DOHH2 (cell line): Measurements from ENCODE around the gene HLA-DQB1.

Experiments
- CTCF ChIP-seq: fragments of 200-600 bp; sonication (generic); IDR thresholded peaks from one replicate; pipeline ENCODE4 v1.5.1; 2014; ENCODE audit warnings: antibody characterized with exemption, mild to moderate bottlenecking, low read depth, low read length; ENCODE audit not compliant: poor library complexity, severe bottlenecking
- EZH2phosphoT487 ChIP-seq: fragments of 200-600 bp; sonication (generic); IDR thresholded peaks from 2 replicates; pipeline ENCODE4 v1.6.1; 2017; ENCODE audit warnings: borderline replicate concordance, mild to moderate bottlenecking, antibody characterized with exemption, low read length, moderate library complexity, mixed read lengths

- no peak for TF ChIP-seq CTCF
- TF ChIP-seq EZH2phosphoT487: no peak
Measured at GRCh38 chr6:32635526-32636123, 30.8 kb downstream of the HLA-DQB1 start.
